Lower lobe of right lung (tissue), 2 donors: ENCODE data around the gene EEPD1. TPM values are rescaled to one million over a fixed set of nuclear protein-coding genes. Genes with fewer than 3 reads are reported as not detected.
A peak's percentile ranks its signal among the peaks of the same experiment; 100 is the strongest.

Source experiments
- ATAC-seq, 2 donors: fragments of 200-7000 bp; cut with Tn5 transposase; one replicate each; pipeline ENCODE4 v1.9.1; 2020 to 2022; ENCODE audit warnings: mild to moderate bottlenecking in 2 of 2, moderate library complexity in 2 of 2
- DNase-seq: peaks from one replicate; pipeline ENCODE4 v3.0.0-alpha.2; 2020
- H3K27ac ChIP-seq: fragments of 200-600 bp; one replicate; pipeline ENCODE4 v1.8.0; 2022
- H3K27me3 ChIP-seq: fragments of 200-600 bp; one replicate; pipeline ENCODE4 v1.8.0; 2022; ENCODE audit warnings: low read depth
- H3K36me3 ChIP-seq: fragments of 200-600 bp; one replicate; pipeline ENCODE4 v1.8.0; 2022; ENCODE audit warnings: mild to moderate bottlenecking
- H3K4me1 ChIP-seq: fragments of 200-600 bp; one replicate; pipeline ENCODE4 v1.8.0; 2022
- H3K4me3 ChIP-seq: fragments of 200-600 bp; one replicate; pipeline ENCODE4 v1.8.0; 2022; ENCODE audit warnings: mild to moderate bottlenecking
- H3K9me3 ChIP-seq: fragments of 200-600 bp; one replicate; pipeline ENCODE4 v1.8.0; 2022
- intact Hi-C: fragments of 100-400 bp; cut with DNase I; formaldehyde crosslinking; loops from one replicate; pipeline ENCODE4 v1.11.0; 2022
- total RNA-seq: library from RNA; stranded (reverse); fragmentation: NEBNext Ultra II Directional; extraction: Animal tissue kit (Norgen Biotek cat#: 25700); gene quantifications from one replicate; pipeline ENCODE4 v1.2.1, GENCODE V29; 2021
- TF ChIP-seq, protein P1 (sequence below): fragments of 200-600 bp; IDR thresholded peaks from one replicate; pipeline ENCODE4 v1.8.0; 2022; ENCODE audit warnings: antibody characterized with exemption, mild to moderate bottlenecking
- donor health status: DM: no; HTN: yes; CAD: no; lungs with severe emphysema.

Gene EEPD1
- total RNA-seq, 1 donor from 2014 or later, result 7.9 TPM

DNA sequence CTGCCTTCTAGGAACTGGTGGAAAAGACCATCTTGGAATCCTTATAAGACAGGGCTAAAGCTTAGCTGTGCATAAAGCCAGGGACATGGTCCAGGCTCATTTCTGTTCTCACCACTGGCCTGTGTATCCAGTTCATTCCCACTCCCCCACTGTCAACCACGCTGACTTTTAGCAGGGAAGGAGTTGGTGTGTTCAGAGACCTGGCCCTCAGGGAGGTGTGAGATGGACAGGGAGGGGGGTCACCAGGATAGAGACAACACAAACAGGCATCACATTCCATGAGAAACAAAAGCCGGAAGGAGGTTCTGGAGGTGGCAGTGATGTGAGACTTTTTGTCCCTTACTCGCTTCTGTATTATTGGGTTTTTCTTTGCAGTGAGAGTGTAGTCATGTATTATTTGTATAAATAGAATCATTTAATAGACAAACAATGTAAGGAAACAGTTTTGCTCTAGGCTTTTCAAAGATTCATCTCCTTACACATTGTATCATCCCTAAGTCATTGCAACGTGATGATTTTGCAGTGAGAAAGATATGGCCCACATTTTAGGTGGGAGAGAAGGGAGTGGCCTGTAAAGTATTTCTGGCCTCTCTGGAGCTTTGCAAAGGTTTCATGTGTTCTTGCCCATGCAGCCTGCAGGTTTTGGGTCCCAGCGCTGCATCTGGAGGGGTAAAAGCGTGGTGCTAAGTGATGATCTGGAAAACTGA is 52.0 kb downstream of the EEPD1 start:
- intact Hi-C loops, result no loop called here
- ATAC-seq (no peak), DNase-seq (no peak)
- no peaks in the 10 kb centered on the region for H3K9me3 ChIP-seq
- no peak overlapping the region for H3K4me3 ChIP-seq
- no peaks in the 10 kb centered on the region for H3K27me3 ChIP-seq
- no peak overlapping the region for H3K27ac ChIP-seq
- no peaks in the 10 kb centered on the region for H3K36me3 ChIP-seq
- H3K4me1 ChIP-seq, result peaks cover 42% of the 10 kb centered on the region
- TF ChIP-seq, protein P1, sequence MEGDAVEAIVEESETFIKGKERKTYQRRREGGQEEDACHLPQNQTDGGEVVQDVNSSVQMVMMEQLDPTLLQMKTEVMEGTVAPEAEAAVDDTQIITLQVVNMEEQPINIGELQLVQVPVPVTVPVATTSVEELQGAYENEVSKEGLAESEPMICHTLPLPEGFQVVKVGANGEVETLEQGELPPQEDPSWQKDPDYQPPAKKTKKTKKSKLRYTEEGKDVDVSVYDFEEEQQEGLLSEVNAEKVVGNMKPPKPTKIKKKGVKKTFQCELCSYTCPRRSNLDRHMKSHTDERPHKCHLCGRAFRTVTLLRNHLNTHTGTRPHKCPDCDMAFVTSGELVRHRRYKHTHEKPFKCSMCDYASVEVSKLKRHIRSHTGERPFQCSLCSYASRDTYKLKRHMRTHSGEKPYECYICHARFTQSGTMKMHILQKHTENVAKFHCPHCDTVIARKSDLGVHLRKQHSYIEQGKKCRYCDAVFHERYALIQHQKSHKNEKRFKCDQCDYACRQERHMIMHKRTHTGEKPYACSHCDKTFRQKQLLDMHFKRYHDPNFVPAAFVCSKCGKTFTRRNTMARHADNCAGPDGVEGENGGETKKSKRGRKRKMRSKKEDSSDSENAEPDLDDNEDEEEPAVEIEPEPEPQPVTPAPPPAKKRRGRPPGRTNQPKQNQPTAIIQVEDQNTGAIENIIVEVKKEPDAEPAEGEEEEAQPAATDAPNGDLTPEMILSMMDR, result no peak

DNA sequence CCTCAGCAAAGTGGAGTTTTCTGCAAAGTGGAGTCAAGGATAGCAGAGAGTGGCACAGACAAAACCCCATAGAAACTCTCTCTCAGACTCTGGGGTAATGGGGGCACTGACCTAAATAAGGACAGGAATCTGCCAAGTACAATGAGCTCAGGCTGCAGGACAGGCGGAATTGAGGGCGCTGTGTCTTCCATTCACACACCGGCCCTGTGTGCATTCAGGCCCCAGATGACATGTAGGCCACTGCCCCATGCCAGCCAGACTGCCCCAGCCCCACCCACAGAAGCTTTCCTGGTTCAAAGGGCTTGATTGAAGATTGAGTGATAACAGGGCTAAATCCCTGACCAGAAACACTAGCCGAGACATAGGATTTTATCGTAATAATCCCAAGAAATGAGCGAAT is 52.7 kb downstream of the EEPD1 start:
- no peak overlapping the region for H3K4me3 ChIP-seq
- no peaks in the 10 kb centered on the region for H3K9me3 ChIP-seq
- H3K27ac ChIP-seq, result no peak overlapping the region
- no peak for DNase-seq
- H3K4me1 ChIP-seq, result peaks cover 42% of the 10 kb centered on the region
- no peaks in the 10 kb centered on the region for H3K27me3 ChIP-seq
- H3K36me3 ChIP-seq, result no peaks in the 10 kb centered on the region
- TF ChIP-seq, protein P1, result no peak
- intact Hi-C loops, result no loop called here
- ATAC-seq, result no peak

- peaks cover 41% of the 10 kb centered on the region for H3K4me1 ChIP-seq
- H3K27me3 ChIP-seq, result no peaks in the 10 kb centered on the region
- ATAC-seq (peak; percentile 54 to 76), DNase-seq (peak; percentile 50)
- H3K4me3 ChIP-seq, result no peak overlapping the region
- H3K36me3 ChIP-seq, result no peaks in the 10 kb centered on the region
- H3K27ac ChIP-seq, result no peak overlapping the region
- intact Hi-C loops, result no loop called here
- H3K9me3 ChIP-seq, result no peaks in the 10 kb centered on the region
- TF ChIP-seq, protein P1, result peak; percentile 11
Measured at GRCh38 chr7:36207451-36208291, 54.6 kb downstream of the EEPD1 start.

DNA sequence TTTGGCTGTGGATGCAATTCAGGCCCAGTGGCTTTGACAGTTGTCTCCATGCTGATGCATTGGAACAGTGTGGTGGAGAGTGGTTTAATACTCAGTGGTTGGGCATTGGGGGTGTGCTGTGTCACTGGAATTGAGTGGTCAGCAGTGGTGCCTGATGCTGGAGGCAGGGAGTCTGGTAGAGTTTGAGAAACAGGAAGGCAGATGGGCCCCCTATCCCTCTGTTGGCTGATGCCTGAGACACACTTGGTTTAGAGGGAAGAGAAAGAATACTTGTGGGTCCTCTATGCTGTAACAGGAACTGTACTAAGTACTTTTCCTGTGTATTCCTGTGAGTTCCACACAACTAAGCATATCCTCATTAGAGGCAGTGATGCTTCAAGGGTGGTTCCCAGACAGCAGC is 55.4 kb downstream of the EEPD1 start:
- Histone ChIP-seq H3K9me3 (no peaks in the 10 kb centered on the region), H3K27me3 (no peaks in the 10 kb centered on the region), H3K27ac (no peak overlapping the region), H3K4me1 (peaks cover 34% of the 10 kb centered on the region), H3K4me3 (no peak overlapping the region), H3K36me3 (no peaks in the 10 kb centered on the region)
- intact Hi-C loops, result no loop called here
- no peak for DNase-seq
- TF ChIP-seq, protein P1, result no peak
- peak in 1 of 2 donors; percentile 39 for ATAC-seq

DNA sequence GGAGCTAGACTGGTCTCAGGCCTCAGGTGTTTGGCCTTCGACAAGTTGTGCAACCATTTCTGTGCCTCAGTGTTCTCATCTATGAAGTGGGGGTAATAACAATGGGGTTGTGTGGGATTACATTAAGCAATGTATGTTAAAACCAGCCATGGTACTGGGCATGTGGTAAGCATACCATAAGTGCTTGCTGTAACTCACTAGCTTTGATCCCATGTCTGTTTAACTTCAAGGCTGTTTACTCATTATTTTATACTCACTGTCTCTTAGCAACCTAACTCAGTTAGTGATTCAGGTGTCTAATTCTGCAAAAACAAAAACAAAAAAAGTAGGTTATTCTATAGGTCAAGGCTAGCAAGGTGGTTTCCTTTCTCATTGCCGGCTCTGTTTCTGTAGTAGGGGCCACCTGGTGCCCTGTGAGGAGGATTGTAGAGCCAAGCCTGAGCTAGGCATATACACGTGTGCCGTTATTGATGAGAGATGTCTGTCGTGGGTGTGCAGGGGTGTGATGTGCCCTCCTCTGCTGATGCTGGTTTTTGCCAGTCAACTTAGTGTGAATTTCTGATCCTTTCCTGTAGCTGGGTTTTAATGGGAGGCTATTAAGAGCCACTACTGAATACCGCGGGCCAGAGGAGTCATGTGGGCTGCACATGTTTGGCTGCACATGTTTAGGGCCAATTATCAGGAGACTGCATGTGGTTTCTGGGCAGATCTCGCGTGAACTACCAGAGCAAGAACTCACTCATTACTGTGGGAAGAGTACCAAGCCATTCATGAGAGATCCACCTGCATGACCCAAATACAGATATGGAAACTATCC is 56.2 kb downstream of the EEPD1 start:
- no peak overlapping the region for H3K4me3 ChIP-seq
- no peaks in the 10 kb centered on the region for H3K9me3 ChIP-seq
- H3K27ac ChIP-seq, result no peak overlapping the region
- H3K27me3 ChIP-seq, result no peaks in the 10 kb centered on the region
- intact Hi-C loops, result no loop called here
- no peak for DNase-seq
- no peaks in the 10 kb centered on the region for H3K36me3 ChIP-seq
- H3K4me1 ChIP-seq, result peaks cover 32% of the 10 kb centered on the region
- no peak for ATAC-seq
- TF ChIP-seq, protein P1, result no peak
